ENCODE measurements around the gene ZDHHC24. TPM values are rescaled to one million over a fixed set of nuclear protein-coding genes. Genes with fewer than 3 reads are reported as not detected.

ZDHHC24 gene
- polyA plus RNA-seq, 1 donor: 8.5 TPM

GRCh38 chr11:66498506-66498905 is 47.3 kb downstream of the ZDHHC24 start:
- no peak overlapping the region for H3K27ac ChIP-seq (ENCODE audit: low read length)
- no peak overlapping the region for H3K4me3 ChIP-seq (ENCODE audit: low read length)
- 100% methylated on average over 2 of the region's 5 CpGs for WGBS (ENCODE audit: insufficient coverage, low lambda C conversion rate)
- H3K36me3 ChIP-seq (ENCODE audit: control insufficient read depth, insufficient read depth, low read length): peaks cover 16% of the 10 kb centered on the region
- H3K27me3 ChIP-seq (ENCODE audit: control insufficient read depth, insufficient read depth, low read length): no peaks in the 10 kb centered on the region
- H3K4me1 ChIP-seq (ENCODE audit: control insufficient read depth, insufficient read depth, low read length): peaks cover 8% of the 10 kb centered on the region
- DNase-seq: peak in 1 of 2 donors; percentile 63
- H3K9me3 ChIP-seq (ENCODE audit: control insufficient read depth, low read depth, low read length): no peaks in the 10 kb centered on the region

GRCh38 chr11:66497206-66497605 is 48.6 kb downstream of the ZDHHC24 start:
- Histone ChIP-seq H3K4me3 (ENCODE audit: low read length) (no peak overlapping the region), H3K4me1 (ENCODE audit: control insufficient read depth, insufficient read depth, low read length) (peaks cover 20% of the 10 kb centered on the region), H3K36me3 (ENCODE audit: control insufficient read depth, insufficient read depth, low read length) (peaks cover 16% of the 10 kb centered on the region), H3K27ac (ENCODE audit: low read length) (no peak overlapping the region), H3K27me3 (ENCODE audit: control insufficient read depth, insufficient read depth, low read length) (no peaks in the 10 kb centered on the region), H3K9me3 (ENCODE audit: control insufficient read depth, low read depth, low read length) (no peaks in the 10 kb centered on the region)
- DNase-seq: no peak
- no CpG with 5 or more reads among the region's 16 CpGs for WGBS (ENCODE audit: insufficient coverage, low lambda C conversion rate)

GRCh38 chr11:66495401-66495854 is 50.4 kb downstream of the ZDHHC24 start:
- H3K36me3 ChIP-seq (ENCODE audit: control insufficient read depth, insufficient read depth, low read length): peaks cover 16% of the 10 kb centered on the region
- no peak overlapping the region for H3K4me3 ChIP-seq (ENCODE audit: low read length)
- peaks cover 28% of the 10 kb centered on the region for H3K4me1 ChIP-seq (ENCODE audit: control insufficient read depth, insufficient read depth, low read length)
- no peak for DNase-seq
- H3K9me3 ChIP-seq (ENCODE audit: control insufficient read depth, low read depth, low read length): no peaks in the 10 kb centered on the region
- no peak overlapping the region for H3K27ac ChIP-seq (ENCODE audit: low read length)
- WGBS (ENCODE audit: insufficient coverage, low lambda C conversion rate): no CpG with 5 or more reads among the region's 17 CpGs
- no peaks in the 10 kb centered on the region for H3K27me3 ChIP-seq (ENCODE audit: control insufficient read depth, insufficient read depth, low read length)

DNA sequence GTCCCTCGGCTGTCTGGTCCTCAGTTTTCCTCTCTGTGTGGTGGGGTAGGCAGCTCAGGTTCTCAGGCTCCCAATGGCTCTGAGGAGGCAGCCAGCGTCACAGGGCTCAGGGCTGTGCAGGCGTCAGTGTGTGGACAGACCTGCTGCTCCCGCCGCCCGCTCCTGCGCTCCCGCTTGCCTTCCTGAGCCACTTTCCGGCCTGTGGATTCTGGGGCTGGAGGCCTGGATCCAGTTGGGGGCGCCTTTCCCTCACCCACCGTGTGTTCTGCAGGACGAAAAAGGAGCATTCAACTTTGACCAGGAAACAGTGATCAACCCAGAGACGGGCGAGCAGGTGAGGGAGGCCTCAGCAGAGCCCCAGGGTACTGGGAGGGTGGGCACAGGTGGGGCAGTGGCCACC is 50.9 kb downstream of the ZDHHC24 start:
- WGBS (ENCODE audit: insufficient coverage, low lambda C conversion rate): no CpG with 5 or more reads among the region's 14 CpGs

GRCh38 chr11:66494458-66494857 is 51.4 kb downstream of the ZDHHC24 start:
- DNase-seq: no peak
- Histone ChIP-seq H3K4me1 (ENCODE audit: control insufficient read depth, insufficient read depth, low read length) (peaks cover 28% of the 10 kb centered on the region), H3K36me3 (ENCODE audit: control insufficient read depth, insufficient read depth, low read length) (peaks cover 20% of the 10 kb centered on the region), H3K27me3 (ENCODE audit: control insufficient read depth, insufficient read depth, low read length) (no peaks in the 10 kb centered on the region), H3K27ac (ENCODE audit: low read length) (no peak overlapping the region), H3K9me3 (ENCODE audit: control insufficient read depth, low read depth, low read length) (no peaks in the 10 kb centered on the region), H3K4me3 (ENCODE audit: low read length) (no peak overlapping the region)
- no CpG with 5 or more reads among the region's 7 CpGs for WGBS (ENCODE audit: insufficient coverage, low lambda C conversion rate)

More for the DNA sequence above, 50.9 kb downstream of the ZDHHC24 start:
- Histone ChIP-seq H3K4me3 (ENCODE audit: low read length) (no peak overlapping the region), H3K9me3 (ENCODE audit: control insufficient read depth, low read depth, low read length) (no peaks in the 10 kb centered on the region), H3K27ac (ENCODE audit: low read length) (no peak overlapping the region), H3K4me1 (ENCODE audit: control insufficient read depth, insufficient read depth, low read length) (peaks cover 28% of the 10 kb centered on the region), H3K27me3 (ENCODE audit: control insufficient read depth, insufficient read depth, low read length) (no peaks in the 10 kb centered on the region), H3K36me3 (ENCODE audit: control insufficient read depth, insufficient read depth, low read length) (peaks cover 16% of the 10 kb centered on the region)
- no peak for DNase-seq

DNA sequence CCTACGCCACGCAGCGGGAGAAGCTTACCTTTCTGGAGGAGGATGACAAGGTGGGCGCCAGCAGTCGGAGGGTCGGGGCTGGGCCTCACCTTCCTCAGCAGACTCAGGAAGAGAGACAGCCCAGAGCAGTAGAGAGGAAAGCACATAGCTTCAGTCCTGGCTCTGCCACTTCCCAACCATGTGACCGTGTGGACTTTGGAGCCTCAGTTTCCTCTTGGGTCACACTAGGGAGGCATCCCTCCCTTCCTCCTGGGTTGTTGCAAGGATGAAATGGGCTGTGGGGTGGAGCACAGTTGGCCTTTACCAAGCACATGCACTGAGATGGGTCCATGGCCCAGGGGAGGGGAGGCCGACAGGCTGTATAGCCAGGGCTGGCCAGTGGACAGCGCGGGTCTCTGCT is 52.7 kb downstream of the ZDHHC24 start:
- Histone ChIP-seq H3K9me3 (ENCODE audit: control insufficient read depth, low read depth, low read length) (no peaks in the 10 kb centered on the region), H3K4me1 (ENCODE audit: control insufficient read depth, insufficient read depth, low read length) (peaks cover 25% of the 10 kb centered on the region), H3K27me3 (ENCODE audit: control insufficient read depth, insufficient read depth, low read length) (no peaks in the 10 kb centered on the region), H3K27ac (ENCODE audit: low read length) (peak overlapping the region; percentile 65), H3K4me3 (ENCODE audit: low read length) (peak overlapping the region; percentile 20), H3K36me3 (ENCODE audit: control insufficient read depth, insufficient read depth, low read length) (peaks cover 28% of the 10 kb centered on the region)
- WGBS (ENCODE audit: insufficient coverage, low lambda C conversion rate): no CpG with 5 or more reads among the region's 10 CpGs
- peak; percentile 76 to 88 for DNase-seq

- no peaks in the 10 kb centered on the region for H3K9me3 ChIP-seq (ENCODE audit: control insufficient read depth, low read depth, low read length)
- H3K36me3 ChIP-seq (ENCODE audit: control insufficient read depth, insufficient read depth, low read length): peaks cover 30% of the 10 kb centered on the region
- H3K27ac ChIP-seq (ENCODE audit: low read length): peak overlapping the region; percentile 65
- H3K4me1 ChIP-seq (ENCODE audit: control insufficient read depth, insufficient read depth, low read length): peaks cover 25% of the 10 kb centered on the region
- peak overlapping the region; percentile 20 for H3K4me3 ChIP-seq (ENCODE audit: low read length)
- no CpG with 5 or more reads among the region's 10 CpGs for WGBS (ENCODE audit: insufficient coverage, low lambda C conversion rate)
- DNase-seq: no peak
- H3K27me3 ChIP-seq (ENCODE audit: control insufficient read depth, insufficient read depth, low read length): no peaks in the 10 kb centered on the region
Measured at GRCh38 chr11:66492161-66492865, 53.5 kb downstream of the ZDHHC24 start.

GRCh38 chr11:66491315-66491935 is 54.4 kb downstream of the ZDHHC24 start:
- DNase-seq: no peak
- H3K4me3 ChIP-seq (ENCODE audit: low read length): no peak overlapping the region
- H3K36me3 ChIP-seq (ENCODE audit: control insufficient read depth, insufficient read depth, low read length): peaks cover 25% of the 10 kb centered on the region
- H3K27ac ChIP-seq (ENCODE audit: low read length): no peak overlapping the region
- peaks cover 25% of the 10 kb centered on the region for H3K4me1 ChIP-seq (ENCODE audit: control insufficient read depth, insufficient read depth, low read length)
- WGBS (ENCODE audit: insufficient coverage, low lambda C conversion rate): no CpG with 5 or more reads among the region's 20 CpGs
- no peaks in the 10 kb centered on the region for H3K27me3 ChIP-seq (ENCODE audit: control insufficient read depth, insufficient read depth, low read length)
- no peaks in the 10 kb centered on the region for H3K9me3 ChIP-seq (ENCODE audit: control insufficient read depth, low read depth, low read length)

DNA sequence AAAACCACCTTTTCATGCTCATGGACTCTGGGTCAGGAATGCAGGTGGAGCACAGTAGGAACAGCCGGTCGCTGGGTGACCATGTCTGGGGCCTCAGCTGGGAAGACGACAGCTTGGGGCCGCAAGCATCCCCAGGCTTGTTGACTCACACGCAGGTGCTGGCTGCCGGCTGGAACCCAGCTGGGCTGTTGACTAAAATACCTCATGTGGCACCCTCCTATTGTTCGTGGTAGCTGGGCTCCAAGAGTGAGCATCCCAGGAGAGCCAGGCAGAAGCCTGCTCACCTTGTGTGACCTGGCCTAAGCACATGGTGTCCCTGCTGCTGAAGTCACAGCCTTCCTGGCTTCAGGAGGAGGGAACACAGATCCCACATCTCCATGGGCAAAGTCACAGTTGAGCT is 56.2 kb downstream of the ZDHHC24 start:
- no peak for DNase-seq
- Histone ChIP-seq H3K4me3 (ENCODE audit: low read length) (no peak overlapping the region), H3K27ac (ENCODE audit: low read length) (no peak overlapping the region), H3K9me3 (ENCODE audit: control insufficient read depth, low read depth, low read length) (no peaks in the 10 kb centered on the region), H3K4me1 (ENCODE audit: control insufficient read depth, insufficient read depth, low read length) (peaks cover 25% of the 10 kb centered on the region), H3K27me3 (ENCODE audit: control insufficient read depth, insufficient read depth, low read length) (no peaks in the 10 kb centered on the region), H3K36me3 (ENCODE audit: control insufficient read depth, insufficient read depth, low read length) (peaks cover 26% of the 10 kb centered on the region)
- no CpG with 5 or more reads among the region's 7 CpGs for WGBS (ENCODE audit: insufficient coverage, low lambda C conversion rate)

DNA sequence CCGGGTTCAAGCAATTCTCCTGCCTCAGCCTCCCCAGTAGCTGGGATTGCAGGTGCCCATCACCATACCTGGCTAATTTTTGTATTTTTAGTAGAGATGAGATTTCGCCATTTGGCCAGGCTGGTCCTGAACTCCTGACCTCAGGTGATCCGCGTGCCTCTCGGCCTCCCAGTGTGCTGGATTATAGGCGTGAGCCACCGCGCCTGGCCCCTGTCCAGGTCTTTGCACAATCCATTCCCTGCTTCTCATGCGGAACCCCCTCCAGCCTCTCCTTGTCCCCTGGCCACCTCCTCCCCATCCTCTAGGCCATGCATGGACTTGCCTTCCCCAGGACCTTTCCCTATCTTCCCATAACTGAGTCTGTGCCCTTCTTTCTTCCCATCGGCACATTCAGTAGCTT is 56.9 kb downstream of the ZDHHC24 start:
- Histone ChIP-seq H3K27ac (ENCODE audit: low read length) (no peak overlapping the region), H3K27me3 (ENCODE audit: control insufficient read depth, insufficient read depth, low read length) (no peaks in the 10 kb centered on the region), H3K9me3 (ENCODE audit: control insufficient read depth, low read depth, low read length) (no peaks in the 10 kb centered on the region), H3K4me1 (ENCODE audit: control insufficient read depth, insufficient read depth, low read length) (peaks cover 25% of the 10 kb centered on the region), H3K4me3 (ENCODE audit: low read length) (no peak overlapping the region), H3K36me3 (ENCODE audit: control insufficient read depth, insufficient read depth, low read length) (peaks cover 26% of the 10 kb centered on the region)
- DNase-seq: no peak
- WGBS (ENCODE audit: insufficient coverage, low lambda C conversion rate): no CpG with 5 or more reads among the region's 10 CpGs
